Esophagus squamous epithelium (tissue), 4 donors: ENCODE results near the gene GALNTL6.

Experiments used
- POLR2A ChIP-seq, 4 donors: fragments of 450-650 bp; IDR thresholded peaks; one replicate each; pipeline ENCODE4 v1.6.1; 2017; ENCODE audit warnings: antibody characterized with exemption in 4 of 4, mild to moderate bottlenecking in 4 of 4, moderate library complexity in 3 of 4
- TF ChIP-seq, protein P1 (sequence below), 6 experiments: fragments of 450-650 bp in 4 of 6; fragments of 200-600 bp in 2 of 6; sonication (generic) in 2 of 6; IDR thresholded peaks; one replicate each; pipeline ENCODE4 v1.5.1; 2016 to 2019; ENCODE audit warnings: antibody characterized with exemption in 6 of 6, mild to moderate bottlenecking in 4 of 6, moderate library complexity in 4 of 6

DNA sequence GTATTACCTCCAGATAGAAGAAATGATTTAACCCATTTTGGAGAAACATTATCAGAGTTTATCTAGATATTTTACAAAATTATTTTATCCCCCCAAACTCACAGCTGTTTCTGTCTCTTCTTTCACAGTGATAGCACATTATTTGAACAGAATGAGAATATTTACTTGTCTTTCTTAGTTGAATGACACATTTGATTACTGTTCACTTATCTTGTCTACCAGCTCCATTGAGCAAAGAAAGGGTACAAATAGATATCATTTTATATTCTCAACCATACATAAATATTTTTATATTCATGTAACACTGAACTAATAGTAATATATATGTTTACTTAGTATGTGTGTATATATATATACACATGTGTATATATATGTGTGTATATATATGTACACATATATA, 364.2 kb downstream of the GALNTL6 start:
- TF ChIP-seq, protein P1, sequence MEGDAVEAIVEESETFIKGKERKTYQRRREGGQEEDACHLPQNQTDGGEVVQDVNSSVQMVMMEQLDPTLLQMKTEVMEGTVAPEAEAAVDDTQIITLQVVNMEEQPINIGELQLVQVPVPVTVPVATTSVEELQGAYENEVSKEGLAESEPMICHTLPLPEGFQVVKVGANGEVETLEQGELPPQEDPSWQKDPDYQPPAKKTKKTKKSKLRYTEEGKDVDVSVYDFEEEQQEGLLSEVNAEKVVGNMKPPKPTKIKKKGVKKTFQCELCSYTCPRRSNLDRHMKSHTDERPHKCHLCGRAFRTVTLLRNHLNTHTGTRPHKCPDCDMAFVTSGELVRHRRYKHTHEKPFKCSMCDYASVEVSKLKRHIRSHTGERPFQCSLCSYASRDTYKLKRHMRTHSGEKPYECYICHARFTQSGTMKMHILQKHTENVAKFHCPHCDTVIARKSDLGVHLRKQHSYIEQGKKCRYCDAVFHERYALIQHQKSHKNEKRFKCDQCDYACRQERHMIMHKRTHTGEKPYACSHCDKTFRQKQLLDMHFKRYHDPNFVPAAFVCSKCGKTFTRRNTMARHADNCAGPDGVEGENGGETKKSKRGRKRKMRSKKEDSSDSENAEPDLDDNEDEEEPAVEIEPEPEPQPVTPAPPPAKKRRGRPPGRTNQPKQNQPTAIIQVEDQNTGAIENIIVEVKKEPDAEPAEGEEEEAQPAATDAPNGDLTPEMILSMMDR (IDR thresholded peaks at IDR 0.05) = no peak
- TF ChIP-seq POLR2A (IDR thresholded peaks at IDR 0.05) = no peak
